ENCODE data around the gene PPFIA1.

GRCh38 chr11:70365544-70365927 is 95.0 kb downstream of the PPFIA1 start:
- TF ChIP-seq RFX5 (IDR thresholded peaks at IDR 0.05; ENCODE audit: borderline replicate concordance, low read depth, low read length) (no peak), CTCF (IDR thresholded peaks at IDR 0.05; ENCODE audit: control extremely low read depth in 1 of 3, insufficient read depth in 1 of 3, low read depth in 1 of 3, low read length in 3 of 3) (no peak)

Data from H1 (cell line).